ENCODE data around the gene SLX4. TPM values are rescaled to one million over a fixed set of nuclear protein-coding genes. Genes with fewer than 3 reads are reported as not detected.

SLX4 gene
- total and polyA plus RNA-seq, 5 experiments from 2014 or later: 0.32 to 8.6 (median 1.2) TPM

- Mint-ChIP-seq H3K27ac (peak overlapping the region in 5 of 10 donors; percentile 8 to 80 (median 74)), H3K4me1 (peaks cover 6 to 31% (median 18%) of the 10 kb centered on the region in 4 donors), H3K36me3 (peaks cover 0 to 81% (median 21%) of the 10 kb centered on the region in 3 donors), H3K9me3 (no peaks in the 10 kb centered on the region), H3K27me3 (no peaks in the 10 kb centered on the region), H3K4me3 (no peak overlapping the region)
- DNase-seq: no peak
- no peak for ATAC-seq
- POLR2A ChIA-PET: interaction anchor here (1.2 kb wide), 1 partner anchor 89 kb away, joined by 3 read pairs; no protein-coding TSS in a partner anchor
Observed at GRCh38 chr16:3532741-3533140, 78.7 kb downstream of the SLX4 start.

Other genes starting within 250 kb of the SLX4 start
- gene ZSCAN32, start 210.6 kb downstream of the SLX4 start, total RNA-seq: 10 to 100 TPM; 26.8 to 28.4 TPM
- gene ZSCAN32, start 210.6 kb downstream of the SLX4 start, polyA plus RNA-seq: 10 to 100 TPM in 2 of 3 donors, 1 to 10 TPM in 1; 8.6 to 20.8 (median 19.0) TPM
- gene ZNF174, start 210.4 kb downstream of the SLX4 start, total RNA-seq: 10 to 100 TPM; 17.1 to 19.7 TPM
- 10 to 100 TPM; 12.3 to 18.8 (median 14.0) TPM for gene ZNF174, start 210.4 kb downstream of the SLX4 start, polyA plus RNA-seq
- 1 to 10 TPM; 5.7 to 5.8 TPM for gene ZNF597, start 168.1 kb downstream of the SLX4 start, total RNA-seq
- gene ZNF597, start 168.1 kb downstream of the SLX4 start, polyA plus RNA-seq: 1 to 10 TPM; 1.1 to 2.3 (median 1.9) TPM
- 10 to 100 TPM; 68.5 to 74.4 TPM for gene NAA60, start 167.9 kb downstream of the SLX4 start, total RNA-seq
- 10 to 100 TPM; 36.9 to 56.1 (median 44.4) TPM for gene NAA60, start 167.9 kb downstream of the SLX4 start, polyA plus RNA-seq
- gene C16orf90, start 116.1 kb downstream of the SLX4 start, total RNA-seq: not detected
- gene C16orf90, start 116.1 kb downstream of the SLX4 start, polyA plus RNA-seq: under 1 TPM in 1 of 3 donors, not detected in 2; 0.26 TPM
- 10 to 100 TPM; 26.4 to 28.3 TPM for gene CLUAP1, start 110.6 kb downstream of the SLX4 start, total RNA-seq
- gene CLUAP1, start 110.6 kb downstream of the SLX4 start, polyA plus RNA-seq: 10 to 100 TPM; 37.6 to 43.1 (median 38.1) TPM
- 10 to 100 TPM; 93.5 to 99.9 TPM for gene NLRC3, start 34.2 kb downstream of the SLX4 start, total RNA-seq
- gene NLRC3, start 34.2 kb downstream of the SLX4 start, polyA plus RNA-seq: 10 to 100 TPM; 17.1 to 31.9 (median 19.7) TPM
- gene DNASE1, start 43.1 kb upstream of the SLX4 start, total RNA-seq: 10 to 100 TPM; 53.5 to 56.7 TPM
- gene DNASE1, start 43.1 kb upstream of the SLX4 start, polyA plus RNA-seq: 10 to 100 TPM in 1 of 3 donors, 1 to 10 TPM in 2; 1.5 to 15.4 (median 2.8) TPM
- gene TRAP1, start 105.9 kb upstream of the SLX4 start, total RNA-seq: 100 to 1,000 TPM; 155 to 158 TPM
- 10 to 100 TPM; 57.1 to 79.1 (median 58.6) TPM for gene TRAP1, start 105.9 kb upstream of the SLX4 start, polyA plus RNA-seq

Measured in naive thymus-derived CD8-positive, alpha-beta T cell (primary cell).